PC-9 (cell line): ENCODE measurements around the gene SNCA. TPM values are rescaled to one million over a fixed set of nuclear protein-coding genes. Genes with fewer than 3 reads are reported as not detected.

Experiments
- BruUV-seq: library from RNA; stranded (reverse); fragments of 400-500 nt; replicated peaks from 2 replicates; lab custom pipeline; 2021; lab: Mats Ljungman, UMichigan
- CTCF ChIA-PET: fragments of 300-600 bp; sonication (Branson Sonifier 250); formaldehyde crosslinking; loops from one replicate; lab custom pipeline; 2022; ENCODE audit warnings: antibody characterized with exemption; lab: Charles Lee
- POLR2A ChIA-PET: fragments of 300-600 bp; sonication (Branson Sonifier 250); formaldehyde crosslinking; loops from one replicate; lab custom pipeline; 2022; ENCODE audit warnings: antibody characterized with exemption; ENCODE audit not compliant: unreplicated experiment; lab: Charles Lee
- DNase-seq, 2 experiments: peaks; one replicate each; pipeline versions ENCODE4 v3.0.0 to v3.0.0-alpha.2; 2015 to 2022; ENCODE audit warnings: mixed read lengths in 1 of 2
- H2AFZ ChIP-seq: fragments of 200-600 bp; sonication (generic); 2 replicates; pipeline ENCODE4 v1.8.1; 2017; ENCODE audit warnings: antibody characterized with exemption
- H3F3A ChIP-seq: fragments of 200-600 bp; sonication (generic); 2 replicates; pipeline ENCODE4 v1.8.1; 2017; ENCODE audit warnings: antibody characterized with exemption, mild to moderate bottlenecking, low read depth; ENCODE audit not compliant: insufficient read depth
- H3K27ac ChIP-seq: fragments of 200-600 bp; sonication (generic); 2 replicates; pipeline ENCODE4 v1.6.1; 2016; ENCODE audit warnings: mixed run types
- H3K27me3 ChIP-seq: fragments of 200-600 bp; sonication (generic); 2 replicates; pipeline ENCODE4 v1.6.1; 2016; ENCODE audit warnings: low read depth, mixed run types; ENCODE audit not compliant: insufficient read depth
- H3K36me3 ChIP-seq: fragments of 200-600 bp; sonication (generic); 2 replicates; pipeline ENCODE4 v1.6.1; 2016; ENCODE audit warnings: low read depth, mixed run types
- H3K4me1 ChIP-seq: fragments of 200-600 bp; sonication (generic); replicated peaks from 2 replicates; pipeline ENCODE4 v1.6.1; 2016; ENCODE audit warnings: mixed run types; ENCODE audit not compliant: insufficient read depth
- H3K4me2 ChIP-seq: fragments of 200-600 bp; sonication (generic); 2 replicates; pipeline ENCODE4 v1.6.1; 2017; ENCODE audit warnings: mixed run types
- H3K4me3 ChIP-seq: fragments of 200-600 bp; sonication (generic); 2 replicates; pipeline ENCODE4 v1.6.1; 2016; ENCODE audit warnings: mixed run types
- H3K79me2 ChIP-seq: fragments of 200-600 bp; sonication (generic); 2 replicates; pipeline ENCODE4 v1.6.1; 2017; ENCODE audit warnings: low read depth, mixed run types
- H3K9me2 ChIP-seq: fragments of 200-600 bp; sonication (generic); 2 replicates; pipeline ENCODE4 v1.8.1; 2017; ENCODE audit warnings: mild to moderate bottlenecking; ENCODE audit not compliant: insufficient read depth
- H3K9me3 ChIP-seq: fragments of 200-600 bp; sonication (generic); 2 replicates; pipeline ENCODE4 v1.8.1; 2016; ENCODE audit warnings: low read depth; ENCODE audit not compliant: insufficient read depth
- H4K20me1 ChIP-seq: fragments of 200-600 bp; sonication (generic); 2 replicates; pipeline ENCODE4 v1.8.1; 2017; ENCODE audit not compliant: insufficient read depth
- EZH2 ChIP-seq: fragments of 200-600 bp; sonication (generic); IDR thresholded peaks from 2 replicates; pipeline ENCODE4 v1.8.0; 2017; ENCODE audit warnings: antibody characterized with exemption, low read depth
- intact Hi-C: fragments of 100-400 bp; cut with micrococcal nuclease; formaldehyde crosslinking; loops from one replicate; pipeline ENCODE4 v1.10.0; 2022; ENCODE audit not compliant: unreplicated experiment
- total RNA-seq: library from RNA; stranded (reverse); gene quantifications from 2 replicates; pipeline ENCODE4 v1.2.3, GENCODE V29; 2021
- TF ChIP-seq, protein P1 (sequence below): fragments of 200-600 bp; sonication (generic); conservative IDR thresholded peaks from 2 replicates; pipeline ENCODE4 v1.6.1; 2017; ENCODE audit warnings: mixed run types, antibody characterized with exemption, mild to moderate bottlenecking, moderate library complexity

Gene SNCA
- total RNA-seq, 1 experiment from 2014 or later = 4.8 TPM

GRCh38 chr4:89741768-89742167 lies 95.2 kb downstream of the SNCA start:
- no peaks in the 10 kb centered on the region for H3K27me3 ChIP-seq
- H3K9me2 ChIP-seq = no peaks in the 10 kb centered on the region
- intact Hi-C loops = no loop called here
- no peak overlapping the region for H2AFZ ChIP-seq
- no peak for DNase-seq
- no peaks in the 10 kb centered on the region for H3F3A ChIP-seq
- H3K4me3 ChIP-seq = no peak overlapping the region
- TF ChIP-seq, protein P1, sequence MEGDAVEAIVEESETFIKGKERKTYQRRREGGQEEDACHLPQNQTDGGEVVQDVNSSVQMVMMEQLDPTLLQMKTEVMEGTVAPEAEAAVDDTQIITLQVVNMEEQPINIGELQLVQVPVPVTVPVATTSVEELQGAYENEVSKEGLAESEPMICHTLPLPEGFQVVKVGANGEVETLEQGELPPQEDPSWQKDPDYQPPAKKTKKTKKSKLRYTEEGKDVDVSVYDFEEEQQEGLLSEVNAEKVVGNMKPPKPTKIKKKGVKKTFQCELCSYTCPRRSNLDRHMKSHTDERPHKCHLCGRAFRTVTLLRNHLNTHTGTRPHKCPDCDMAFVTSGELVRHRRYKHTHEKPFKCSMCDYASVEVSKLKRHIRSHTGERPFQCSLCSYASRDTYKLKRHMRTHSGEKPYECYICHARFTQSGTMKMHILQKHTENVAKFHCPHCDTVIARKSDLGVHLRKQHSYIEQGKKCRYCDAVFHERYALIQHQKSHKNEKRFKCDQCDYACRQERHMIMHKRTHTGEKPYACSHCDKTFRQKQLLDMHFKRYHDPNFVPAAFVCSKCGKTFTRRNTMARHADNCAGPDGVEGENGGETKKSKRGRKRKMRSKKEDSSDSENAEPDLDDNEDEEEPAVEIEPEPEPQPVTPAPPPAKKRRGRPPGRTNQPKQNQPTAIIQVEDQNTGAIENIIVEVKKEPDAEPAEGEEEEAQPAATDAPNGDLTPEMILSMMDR = no peak
- TF ChIP-seq EZH2 = no peak
- ChIA-PET CTCF (no interaction called here), POLR2A (no interaction called here)
- H3K4me1 ChIP-seq = no peaks in the 10 kb centered on the region
- no peaks in the 10 kb centered on the region for H3K36me3 ChIP-seq
- no TSS peak for BruUV-seq
- no peaks in the 10 kb centered on the region for H3K9me3 ChIP-seq
- H3K4me2 ChIP-seq = no peak overlapping the region
- H3K27ac ChIP-seq = no peak overlapping the region
- no peaks in the 10 kb centered on the region for H4K20me1 ChIP-seq
- no peaks in the 10 kb centered on the region for H3K79me2 ChIP-seq

DNA sequence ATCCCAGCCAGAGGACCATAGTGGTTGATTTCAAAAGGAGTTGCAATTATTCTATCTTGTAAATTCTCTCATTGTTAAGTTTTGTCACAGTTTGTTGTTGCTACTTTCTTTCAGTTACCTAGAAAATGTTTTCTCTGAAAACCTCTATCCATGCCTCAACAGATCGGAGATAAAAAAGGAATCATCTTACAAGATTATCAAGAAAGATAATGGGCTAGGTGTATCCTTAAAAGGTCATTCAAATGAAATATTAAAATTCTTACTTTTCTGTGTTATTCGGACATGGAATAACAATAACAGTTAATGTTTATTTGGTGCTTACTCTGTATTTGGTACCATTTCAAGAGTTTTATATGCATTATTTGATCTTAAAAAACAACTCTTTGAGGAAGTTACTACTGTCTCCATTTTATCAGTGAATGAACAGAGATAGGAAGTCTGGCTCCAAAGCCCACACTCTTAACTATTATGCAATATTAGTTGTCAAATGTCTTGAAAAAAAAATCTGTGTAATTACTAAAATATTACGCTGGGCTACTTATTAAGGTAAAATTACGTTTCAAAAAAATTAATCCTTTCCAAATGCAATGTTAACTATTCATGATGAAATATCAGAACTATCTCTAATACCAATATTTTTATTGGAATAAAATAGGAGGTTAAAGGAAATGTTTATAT lies 97.5 kb downstream of the SNCA start:
- Histone ChIP-seq H3K36me3 (no peaks in the 10 kb centered on the region), H3K4me3 (no peak overlapping the region), H3K4me2 (no peak overlapping the region), H4K20me1 (no peaks in the 10 kb centered on the region), H3K27me3 (no peaks in the 10 kb centered on the region), H3K79me2 (no peaks in the 10 kb centered on the region), H3K9me3 (no peaks in the 10 kb centered on the region), H3K9me2 (no peaks in the 10 kb centered on the region), H3F3A (no peaks in the 10 kb centered on the region), H3K4me1 (no peaks in the 10 kb centered on the region), H2AFZ (no peak overlapping the region), H3K27ac (no peak overlapping the region)
- CTCF ChIA-PET = no interaction called here
- no peak for TF ChIP-seq EZH2
- TF ChIP-seq, protein P1 = no peak
- POLR2A ChIA-PET = no interaction called here
- intact Hi-C loops = no loop called here
- no TSS peak for BruUV-seq
- DNase-seq = no peak

- Histone ChIP-seq H3K4me1 (no peaks in the 10 kb centered on the region), H3F3A (no peaks in the 10 kb centered on the region), H3K36me3 (no peaks in the 10 kb centered on the region), H3K27ac (no peak overlapping the region), H3K9me2 (no peaks in the 10 kb centered on the region), H2AFZ (no peak overlapping the region), H4K20me1 (no peaks in the 10 kb centered on the region), H3K4me3 (no peak overlapping the region), H3K4me2 (no peak overlapping the region), H3K27me3 (no peaks in the 10 kb centered on the region), H3K79me2 (no peaks in the 10 kb centered on the region), H3K9me3 (no peaks in the 10 kb centered on the region)
- ChIA-PET CTCF (no interaction called here), POLR2A (interaction anchor here (0.5 to 0.6 kb wide), 2 partner anchors 14 to 238 kb away, joined by 3 to 4 read pairs; no protein-coding TSS in a partner anchor)
- no peak for DNase-seq
- TF ChIP-seq, protein P1 = no peak
- TF ChIP-seq EZH2 = no peak
- intact Hi-C loops = no loop called here
- BruUV-seq = no TSS peak
Measured at GRCh38 chr4:89737888-89738287, 99.1 kb downstream of the SNCA start.
